Measurements from ENCODE around the gene WNT6. TPM values are rescaled to one million over a fixed set of nuclear protein-coding genes. Genes with fewer than 3 reads are reported as not detected.

Gene WNT6
- total RNA-seq, 1 experiment from 2014 or later = not detected

GRCh38 chr2:218851286-218851685 lies 8.3 kb upstream of the WNT6 start:
- H3F3A ChIP-seq (ENCODE audit: low read length, unreplicated experiment) = no peaks in the 10 kb centered on the region
- H3K9me3 ChIP-seq (ENCODE audit: low read length) = no peaks in the 10 kb centered on the region
- no peak overlapping the region for H2AFZ ChIP-seq (ENCODE audit: low read length)
- ATAC-seq (no peak), DNase-seq (no peak)
- peaks cover 10% of the 10 kb centered on the region for H3K4me1 ChIP-seq (ENCODE audit: insufficient read depth, low read length)
- H4K20me1 ChIP-seq (ENCODE audit: low read length) = no peaks in the 10 kb centered on the region
- BruUV-seq (replicated peaks) = no TSS peak
- H3K27me3 ChIP-seq (ENCODE audit: low read length) = no peaks in the 10 kb centered on the region
- TF ChIP-seq CTCF (conservative IDR thresholded peaks at IDR 0.05; ENCODE audit: low read depth, low read length) (no peak), EZH2phosphoT487 (IDR thresholded peaks at IDR 0.05; ENCODE audit: borderline replicate concordance, low read length) (no peak), EZH2 (IDR thresholded peaks at IDR 0.05; ENCODE audit: low read length, unreplicated experiment) (no peak)
- no peak overlapping the region for H3K27ac ChIP-seq (ENCODE audit: low read length)
- H3K9ac ChIP-seq (ENCODE audit: low read length) = no peak overlapping the region
- no peaks in the 10 kb centered on the region for H3K9me2 ChIP-seq (replicated peaks; ENCODE audit: low read length)
- intact Hi-C loops (cut with micrococcal nuclease) = no loop called here
- ChIA-PET CTCF (no interaction called here), POLR2A (ENCODE audit: unreplicated experiment) (no interaction called here)
- H3K36me3 ChIP-seq (ENCODE audit: low read depth, low read length) = no peaks in the 10 kb centered on the region
- no peak overlapping the region for H3K4me2 ChIP-seq (ENCODE audit: low read length)
- no peak overlapping the region for H3K4me3 ChIP-seq (ENCODE audit: low read length)
- H3K79me2 ChIP-seq (ENCODE audit: low read length) = no peaks in the 10 kb centered on the region

- DNase-seq (peak; percentile 76), ATAC-seq (peak; percentile 50)
- no peak overlapping the region for H3K4me3 ChIP-seq (ENCODE audit: low read length)
- ChIA-PET CTCF (interaction anchor here (1.1 kb wide), 1 partner anchor 44 kb away, joined by 6 read pairs; no protein-coding TSS in a partner anchor), POLR2A (ENCODE audit: unreplicated experiment) (no interaction called here)
- no peaks in the 10 kb centered on the region for H3K36me3 ChIP-seq (ENCODE audit: low read depth, low read length)
- H3K79me2 ChIP-seq (ENCODE audit: low read length) = no peaks in the 10 kb centered on the region
- H3K4me2 ChIP-seq (ENCODE audit: low read length) = no peak overlapping the region
- H4K20me1 ChIP-seq (ENCODE audit: low read length) = no peaks in the 10 kb centered on the region
- no peak overlapping the region for H3K9ac ChIP-seq (ENCODE audit: low read length)
- no peaks in the 10 kb centered on the region for H3K9me3 ChIP-seq (ENCODE audit: low read length)
- no peaks in the 10 kb centered on the region for H3K9me2 ChIP-seq (replicated peaks; ENCODE audit: low read length)
- BruUV-seq (replicated peaks) = no TSS peak
- H3K27me3 ChIP-seq (ENCODE audit: low read length) = no peaks in the 10 kb centered on the region
- H3F3A ChIP-seq (ENCODE audit: low read length, unreplicated experiment) = no peaks in the 10 kb centered on the region
- peaks cover 10% of the 10 kb centered on the region for H3K4me1 ChIP-seq (ENCODE audit: insufficient read depth, low read length)
- no peak for TF ChIP-seq EZH2phosphoT487 (IDR thresholded peaks at IDR 0.05; ENCODE audit: borderline replicate concordance, low read length)
- no peak for TF ChIP-seq EZH2 (IDR thresholded peaks at IDR 0.05; ENCODE audit: low read length, unreplicated experiment)
- peak; percentile 85 for TF ChIP-seq CTCF (conservative IDR thresholded peaks at IDR 0.05; ENCODE audit: low read depth, low read length)
- no peak overlapping the region; the same call in 1 of the 2 replicates for H2AFZ ChIP-seq (ENCODE audit: low read length)
- no peak overlapping the region for H3K27ac ChIP-seq (ENCODE audit: low read length)
- intact Hi-C loops (cut with micrococcal nuclease) = loop anchor here (2.0 kb wide), 1 partner anchor 46 kb away; no protein-coding TSS in a partner anchor
These were observed 6.5 kb upstream of the WNT6 start for GRCh38 chr2:218852911-218853667.

- ChIA-PET POLR2A (ENCODE audit: unreplicated experiment) (no interaction called here), CTCF (interaction anchor here (0.8 to 1.1 kb wide), 2 partner anchors 44 to 45 kb away, joined by 3 to 6 read pairs; no protein-coding TSS in a partner anchor)
- no peak overlapping the region for H3K27ac ChIP-seq (ENCODE audit: low read length)
- peak; percentile 73 for ATAC-seq
- H3K4me1 ChIP-seq (ENCODE audit: insufficient read depth, low read length) = peaks cover 10% of the 10 kb centered on the region
- peak overlapping the region; percentile 11; the same call in 1 of the 2 replicates for H2AFZ ChIP-seq (ENCODE audit: low read length)
- no peak overlapping the region for H3K4me3 ChIP-seq (ENCODE audit: low read length)
- H3K9me2 ChIP-seq (replicated peaks; ENCODE audit: low read length) = no peaks in the 10 kb centered on the region
- no TSS peak for BruUV-seq (replicated peaks)
- H3K27me3 ChIP-seq (ENCODE audit: low read length) = peaks cover 6% of the 10 kb centered on the region
- no peaks in the 10 kb centered on the region for H4K20me1 ChIP-seq (ENCODE audit: low read length)
- H3K36me3 ChIP-seq (ENCODE audit: low read depth, low read length) = no peaks in the 10 kb centered on the region
- H3K4me2 ChIP-seq (ENCODE audit: low read length) = no peak overlapping the region
- intact Hi-C loops (cut with micrococcal nuclease) = loop anchor here (2.0 kb wide), 1 partner anchor 45 kb away; no protein-coding TSS in a partner anchor
- H3K79me2 ChIP-seq (ENCODE audit: low read length) = no peaks in the 10 kb centered on the region
- DNase-seq = peak; percentile 42
- H3F3A ChIP-seq (ENCODE audit: low read length, unreplicated experiment) = no peaks in the 10 kb centered on the region
- H3K9me3 ChIP-seq (ENCODE audit: low read length) = no peaks in the 10 kb centered on the region
- no peak for TF ChIP-seq EZH2 (IDR thresholded peaks at IDR 0.05; ENCODE audit: low read length, unreplicated experiment)
- TF ChIP-seq CTCF (conservative IDR thresholded peaks at IDR 0.05; ENCODE audit: low read depth, low read length) = no peak
- TF ChIP-seq EZH2phosphoT487 (IDR thresholded peaks at IDR 0.05; ENCODE audit: borderline replicate concordance, low read length) = no peak
- H3K9ac ChIP-seq (ENCODE audit: low read length) = no peak overlapping the region
These were observed 5.8 kb upstream of the WNT6 start for GRCh38 chr2:218853766-218854165.

All from PC-3 (cell line).